HG03196 (cell line): ENCODE measurements around the gene CCDC28B.

Experiments
- ATAC-seq: cut with Tn5 transposase; IDR thresholded peaks from one replicate; pipeline ENCODE4 v1.9.1; 2021; ENCODE audit not compliant: unreplicated experiment

CCDC28B gene

GRCh38 chr1:32249831-32250525 is 49.6 kb downstream of the CCDC28B start:
- ATAC-seq: peak; percentile 63

- no peak for ATAC-seq
Measured at GRCh38 chr1:32250893-32251716, 50.7 kb downstream of the CCDC28B start, which contains the start of gene LCK. TSS of gene LCK (plus strand) at chr1:32251265. CDS start at chr1:32274330, 23,065 bp downstream.
